ENCODE data around the gene HSFX1.
"Not testable (repeated sequence)": the region's sequence is repeated elsewhere in the genome, so short reads cannot be mapped to it uniquely, and the experiment has no call there.

The HSFX1 gene, protein sequence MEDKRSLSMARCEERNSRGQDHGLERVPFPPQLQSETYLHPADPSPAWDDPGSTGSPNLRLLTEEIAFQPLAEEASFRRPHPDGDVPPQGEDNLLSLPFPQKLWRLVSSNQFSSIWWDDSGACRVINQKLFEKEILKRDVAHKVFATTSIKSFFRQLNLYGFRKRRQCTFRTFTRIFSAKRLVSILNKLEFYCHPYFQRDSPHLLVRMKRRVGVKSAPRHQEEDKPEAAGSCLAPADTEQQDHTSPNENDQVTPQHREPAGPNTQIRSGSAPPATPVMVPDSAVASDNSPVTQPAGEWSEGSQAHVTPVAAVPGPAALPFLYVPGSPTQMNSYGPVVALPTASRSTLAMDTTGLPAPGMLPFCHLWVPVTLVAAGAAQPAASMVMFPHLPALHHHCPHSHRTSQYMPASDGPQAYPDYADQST

DNA sequence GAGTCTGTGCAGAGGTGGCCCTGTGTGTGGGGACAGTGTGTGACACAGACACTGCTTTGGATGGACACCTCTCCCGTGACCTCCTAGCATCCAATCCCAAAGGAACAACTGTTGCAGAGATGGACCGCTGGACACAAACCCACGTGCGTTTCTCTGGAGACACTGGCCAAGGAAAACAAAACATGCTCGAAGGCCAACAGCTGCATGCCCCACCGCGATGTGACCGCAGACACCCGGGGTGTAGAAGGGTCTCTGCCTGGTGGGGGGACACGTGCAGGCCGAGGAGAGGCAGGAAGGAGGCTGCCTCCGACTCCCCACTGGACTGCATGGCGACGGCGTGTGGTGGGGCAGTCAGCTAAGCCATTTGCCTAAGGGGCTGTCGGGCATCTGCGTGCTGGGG is at the start of gene HSFX1:
HSFX1 (plus strand) TSS at position 301 of the 400 bp plus-strand sequence. CDS start 614 bp downstream, outside the sequence.
- not testable (repeated sequence) for DNase-seq (ENCODE audit: low spot score)

DNA sequence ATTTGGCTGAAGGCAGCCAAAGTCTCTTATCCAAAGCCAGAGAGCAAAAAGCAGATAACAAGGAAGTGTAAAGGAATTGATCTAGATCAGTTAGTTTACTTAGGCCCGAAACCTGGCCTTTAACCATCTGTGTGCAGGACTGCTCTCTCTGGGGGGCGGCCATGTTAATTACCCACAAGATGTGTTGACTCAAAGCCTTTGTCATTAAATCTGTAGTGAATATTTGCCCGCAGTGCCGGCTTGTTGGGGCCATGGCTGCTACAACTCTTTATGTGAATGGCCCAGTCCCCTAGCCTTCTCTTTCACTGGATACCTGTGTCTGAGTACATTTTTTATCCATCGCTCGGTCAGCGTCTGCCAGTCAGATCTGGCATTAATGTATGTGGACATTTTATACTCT is 46.6 kb upstream of the HSFX1 start:
- DNase-seq (ENCODE audit: low spot score), result not testable (repeated sequence)

DNA sequence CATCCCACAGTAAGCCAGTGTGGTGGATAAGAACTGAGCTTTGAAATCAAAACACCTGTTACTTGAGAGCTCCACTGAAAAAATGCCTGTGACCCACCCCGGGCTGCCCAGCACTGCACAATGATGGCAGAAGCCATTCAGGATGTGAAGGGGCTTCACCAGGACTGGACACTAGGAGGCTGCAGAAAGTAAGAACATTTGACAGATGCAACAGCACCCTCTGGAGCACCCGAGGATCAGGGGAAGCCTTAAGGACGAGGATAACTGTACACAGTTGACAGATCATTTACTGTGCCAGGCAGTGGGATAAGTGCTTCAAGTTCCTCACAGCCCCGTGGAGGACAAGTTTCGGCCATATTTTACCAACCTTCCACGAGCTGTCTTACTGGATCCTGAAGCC is 31.6 kb upstream of the HSFX1 start:
- DNase-seq (ENCODE audit: low spot score), result not testable (repeated sequence)

DNA sequence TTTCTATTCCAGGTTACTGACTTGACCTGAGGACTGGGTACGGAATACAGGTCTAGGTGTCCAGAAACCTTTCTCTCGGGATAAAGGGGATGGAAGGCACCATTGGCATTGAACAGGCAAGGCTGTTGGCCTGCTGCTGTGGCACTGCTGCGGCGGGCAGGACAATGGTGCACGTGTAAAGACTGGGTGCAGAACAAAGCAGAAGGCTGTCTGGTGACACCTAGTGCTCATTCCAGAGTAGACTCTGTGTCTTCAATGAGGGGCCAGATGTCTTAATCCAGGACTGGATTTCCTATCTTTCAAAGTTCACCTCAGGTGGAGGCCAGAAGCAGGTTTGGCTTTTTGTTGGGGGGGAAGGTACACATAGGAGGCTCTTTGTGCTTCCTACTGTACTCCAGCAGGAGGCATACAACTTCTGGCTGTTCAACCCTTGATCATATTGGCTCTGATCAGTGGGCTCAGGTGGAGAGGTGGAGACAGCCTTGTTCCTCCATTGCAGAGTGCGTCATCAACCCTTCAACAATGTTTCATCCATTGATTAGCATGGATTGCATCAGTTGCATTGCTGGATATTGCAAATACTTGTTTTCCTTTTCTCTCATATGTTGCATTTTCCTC is 27.4 kb upstream of the HSFX1 start:
- DNase-seq (ENCODE audit: low spot score), result not testable (repeated sequence)

DNA sequence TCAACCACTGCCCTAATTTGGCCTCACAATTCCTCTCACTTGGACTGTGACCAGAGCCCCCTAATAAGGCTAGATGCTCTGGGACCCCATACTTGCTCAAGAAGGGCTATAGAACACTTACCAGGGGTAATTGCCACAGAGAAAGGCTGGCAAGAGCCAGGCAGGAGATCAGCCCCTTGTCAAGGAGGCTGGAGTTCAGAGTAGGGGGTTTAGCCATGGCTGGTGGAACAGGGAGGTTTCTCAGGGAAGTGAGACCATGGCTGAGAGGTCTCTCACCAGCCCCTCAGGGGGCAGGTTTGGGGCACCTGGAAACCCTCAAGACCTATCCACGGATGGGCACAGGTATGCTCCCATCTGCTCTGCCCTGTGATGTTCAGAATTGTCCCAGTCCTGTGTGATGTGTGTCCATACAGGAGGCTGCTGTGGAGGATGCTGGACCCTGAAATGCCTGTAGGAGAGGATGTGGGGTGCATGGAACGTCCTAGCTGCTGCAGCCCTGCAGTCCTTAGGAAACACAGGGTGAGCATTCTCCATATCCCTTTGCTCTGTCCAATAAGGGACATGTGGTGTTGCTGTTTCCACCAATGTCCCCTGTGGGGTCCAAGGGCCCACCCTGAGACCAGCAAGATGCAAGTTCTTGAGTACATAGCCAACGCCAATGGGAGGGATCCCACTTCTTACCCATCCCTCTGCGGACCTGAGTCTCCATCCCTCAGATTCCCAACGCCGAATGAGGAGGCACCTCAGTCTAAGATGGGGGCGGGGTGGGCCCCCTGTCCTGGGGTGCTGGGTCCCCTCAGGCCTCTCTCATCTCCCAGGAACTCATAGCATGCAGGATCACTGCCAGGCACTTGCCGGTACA is 16.4 kb upstream of the HSFX1 start:
- DNase-seq (ENCODE audit: low spot score), result no peak

DNA sequence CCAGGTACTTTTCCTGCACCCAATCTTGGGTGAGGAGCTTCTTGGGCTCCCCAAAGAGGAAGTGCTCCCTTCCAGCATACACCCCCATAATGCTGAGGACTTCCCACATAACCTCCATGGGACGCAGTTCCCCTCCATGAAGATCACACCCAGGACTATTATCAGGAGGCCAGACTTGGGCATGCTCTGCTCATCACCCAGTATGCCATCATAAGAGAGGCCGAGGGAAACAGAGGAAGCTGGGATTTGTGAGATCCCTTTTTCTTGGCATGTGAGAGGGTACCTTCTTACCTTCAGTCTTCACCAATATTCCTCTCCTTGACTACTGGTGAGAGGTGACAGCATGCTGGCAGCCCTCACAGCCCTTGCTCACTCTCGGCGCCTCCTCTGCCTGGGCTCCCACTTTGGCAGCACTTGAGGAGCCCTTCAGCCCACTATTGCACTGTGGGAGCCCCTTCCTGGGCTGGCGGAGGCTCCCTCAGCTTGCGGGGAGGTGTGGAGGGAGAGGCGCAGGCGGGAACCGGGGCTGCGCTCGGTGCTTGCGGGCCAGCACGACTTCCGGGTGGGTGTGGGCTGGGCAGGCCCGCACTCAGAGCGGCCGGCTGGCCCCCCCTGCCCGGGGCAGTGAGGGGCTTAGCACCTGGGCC is 15.7 kb upstream of the HSFX1 start:
- no peak for DNase-seq (ENCODE audit: low spot score)

DNA sequence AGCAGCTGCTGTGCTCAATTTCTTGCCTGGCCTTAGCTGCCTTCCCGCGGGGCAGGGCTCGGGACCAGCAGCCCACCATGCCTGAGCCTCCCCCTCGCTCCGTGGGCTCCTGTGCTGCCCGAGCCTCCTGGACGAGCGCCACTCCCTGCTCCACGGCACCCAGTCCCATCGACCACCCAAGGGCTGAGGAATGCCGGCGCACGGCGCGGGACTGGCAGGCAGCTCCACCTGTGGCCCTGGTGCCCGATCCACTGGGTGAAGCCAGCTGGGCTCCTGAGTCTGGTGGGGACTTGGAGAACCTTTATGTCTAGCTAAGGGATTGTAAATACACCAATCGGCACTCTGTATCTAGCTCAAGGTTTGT is 15.2 kb upstream of the HSFX1 start:
- DNase-seq (ENCODE audit: low spot score), result not testable (repeated sequence)

DNA sequence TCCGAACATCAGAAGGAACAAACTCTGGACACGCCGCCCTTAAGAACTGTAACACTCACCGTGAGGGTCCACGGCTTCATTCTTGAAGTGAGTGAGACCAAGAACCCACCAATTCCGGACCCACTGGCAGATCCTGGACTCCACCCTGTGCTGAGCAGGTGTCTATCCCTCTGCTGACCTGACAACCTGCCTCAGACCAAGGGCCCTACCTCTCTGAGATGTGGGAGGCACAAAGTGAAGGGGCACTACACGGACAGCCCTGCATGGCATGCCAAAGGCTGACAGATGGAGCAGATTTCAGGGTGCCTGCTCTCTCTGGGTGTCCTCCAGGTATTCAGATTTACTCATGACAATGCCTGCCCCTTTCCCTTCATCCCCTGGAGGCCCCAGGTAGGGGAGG is 14.0 kb upstream of the HSFX1 start:
- DNase-seq (ENCODE audit: low spot score), result no peak

DNA sequence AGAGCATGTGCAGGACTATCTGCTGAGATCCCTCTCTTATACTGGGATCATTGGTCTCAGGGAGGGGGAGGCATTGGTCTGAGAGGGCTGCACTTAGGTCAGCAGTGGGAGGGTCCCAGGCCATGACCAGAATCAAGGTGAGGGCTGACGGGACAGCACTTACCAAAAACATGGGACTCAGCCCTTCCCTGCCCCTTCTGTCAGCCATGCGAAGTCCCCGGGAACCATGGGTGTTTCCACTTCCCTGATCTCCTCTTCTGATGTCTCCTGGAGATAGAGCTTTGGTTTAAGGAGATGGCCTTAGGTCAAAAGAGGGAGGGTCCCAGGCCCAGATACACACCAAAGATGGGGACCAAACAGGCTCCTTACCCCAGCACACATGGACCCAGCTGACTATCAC is 12.9 kb upstream of the HSFX1 start:
- DNase-seq (ENCODE audit: low spot score), result no peak

DNA sequence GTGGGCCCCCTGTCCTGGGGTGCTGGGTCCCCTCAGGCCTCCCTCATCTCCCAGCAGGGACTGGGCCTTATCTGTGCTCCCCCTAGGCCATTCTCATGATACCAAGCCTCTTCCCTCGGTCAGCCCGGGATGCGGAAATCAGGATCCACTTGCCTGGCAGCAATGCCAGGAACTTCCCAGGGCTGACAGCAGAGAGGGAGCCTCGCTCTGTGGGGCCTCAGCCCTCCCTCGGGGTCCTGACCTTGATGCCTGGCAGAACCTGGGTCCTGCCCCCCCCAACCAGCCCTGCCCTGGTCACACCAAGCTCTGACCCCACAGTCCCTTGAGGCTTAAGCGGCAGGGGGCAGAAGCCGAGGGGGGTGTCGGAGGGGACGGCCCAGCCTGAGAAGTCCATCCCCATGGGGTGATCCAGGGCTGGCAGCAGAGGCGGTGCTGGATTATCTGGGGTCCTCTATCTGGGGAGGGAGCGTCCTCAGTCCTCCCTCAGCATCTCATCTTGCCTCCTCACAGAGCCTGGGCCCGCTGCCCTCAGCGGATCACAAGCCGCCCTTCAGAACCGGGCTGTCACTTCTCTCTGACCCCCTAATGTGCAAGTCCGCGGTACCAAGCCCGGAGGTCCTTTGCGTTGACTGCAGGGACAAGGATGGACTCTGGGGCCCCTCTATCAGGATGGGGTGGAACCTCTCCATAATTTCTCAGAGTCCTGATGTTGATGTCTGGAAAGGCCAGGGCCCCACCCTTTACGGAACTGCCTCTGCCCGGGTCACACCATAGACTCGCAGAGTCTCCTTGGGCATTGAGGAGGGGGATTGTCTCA is 11.8 kb upstream of the HSFX1 start:
- not testable (repeated sequence) for DNase-seq (ENCODE audit: low spot score)

DNA sequence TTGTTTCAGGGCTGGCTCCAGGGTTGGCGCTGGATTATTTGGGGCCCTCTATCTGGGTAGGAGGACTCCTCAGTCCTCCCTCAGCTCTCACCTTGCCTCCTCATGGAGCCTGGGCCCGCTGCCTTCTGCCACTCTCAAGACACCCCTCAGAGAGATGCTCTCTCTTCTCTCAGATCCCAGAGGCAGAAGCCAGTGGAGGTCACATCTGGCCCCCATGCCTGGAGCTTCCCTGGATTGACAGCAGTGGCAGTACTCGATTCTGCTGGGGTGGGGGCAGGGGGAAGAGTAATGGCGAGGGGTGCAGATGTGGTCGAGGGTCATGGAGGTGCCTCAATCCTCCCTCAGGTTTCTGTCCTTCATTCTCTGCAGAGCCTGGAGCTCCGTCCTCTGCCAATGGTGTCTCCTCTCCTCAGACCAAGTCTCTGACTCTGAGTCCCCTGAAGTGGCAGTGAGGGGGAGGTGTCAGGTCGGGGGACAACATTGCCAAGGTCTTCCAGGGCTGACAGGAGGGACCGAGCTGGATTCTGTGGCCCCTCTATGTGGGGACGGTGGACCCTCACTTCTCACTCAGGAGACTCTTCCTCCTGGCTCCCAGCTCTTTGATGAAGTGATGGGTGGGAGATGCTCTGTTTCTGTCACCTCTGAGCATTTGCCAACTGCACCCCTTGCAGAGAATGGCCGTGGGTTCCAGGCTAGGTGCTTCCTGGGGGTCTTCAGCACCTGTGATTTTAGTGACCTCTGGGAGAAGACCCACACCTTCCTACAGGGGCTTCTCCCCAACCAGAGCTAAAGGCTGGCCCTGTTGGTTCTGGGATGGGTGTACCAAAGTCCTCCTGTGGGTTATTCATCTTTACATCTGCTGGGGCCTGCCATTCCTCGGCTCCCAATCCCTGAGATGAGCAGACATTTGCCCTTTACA is 10.9 kb upstream of the HSFX1 start:
- DNase-seq (ENCODE audit: low spot score), result no peak

DNA sequence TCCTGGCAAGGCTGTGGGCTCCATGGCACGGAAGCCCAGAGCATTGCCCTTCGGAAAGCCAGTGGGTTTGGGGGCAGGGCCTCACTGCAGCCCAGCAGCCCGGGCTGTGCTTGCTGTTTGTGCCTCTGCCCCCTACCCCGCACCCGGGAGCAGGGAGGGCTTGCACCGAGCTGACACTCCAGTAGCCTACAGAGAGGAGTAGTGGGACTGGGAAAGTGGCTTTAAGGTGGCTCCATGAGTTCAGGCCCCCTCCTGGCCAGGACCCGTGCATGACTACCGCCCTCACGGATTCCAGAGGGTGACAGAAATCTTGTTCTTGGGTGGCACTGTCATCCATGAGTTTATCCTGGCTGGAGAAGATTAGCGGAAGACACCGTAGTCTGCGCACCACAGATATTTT is 3.5 kb upstream of the HSFX1 start:
- DNase-seq (ENCODE audit: low spot score), result not testable (repeated sequence)

DNA sequence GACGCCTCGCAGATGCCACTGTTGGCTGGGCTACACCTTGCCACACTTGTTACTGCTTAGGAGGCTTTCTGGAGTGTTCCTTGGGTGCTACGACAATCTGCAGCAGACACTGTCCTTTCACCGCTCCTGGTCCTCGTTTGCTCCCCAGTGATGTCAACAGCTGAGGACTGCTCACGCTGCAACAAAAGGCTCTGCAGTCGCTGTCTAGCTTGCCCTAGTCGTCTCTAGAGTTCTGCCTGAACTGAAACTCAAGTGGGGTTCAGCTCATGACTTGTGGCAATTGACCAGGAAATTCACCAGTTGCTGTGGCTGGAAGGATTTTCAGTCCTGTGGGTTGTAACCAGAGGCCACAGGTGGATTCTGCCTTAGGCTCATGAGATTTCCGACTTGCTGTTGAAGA is 842 bp upstream of the HSFX1 start:
- DNase-seq (ENCODE audit: low spot score), result not testable (repeated sequence)

DNA sequence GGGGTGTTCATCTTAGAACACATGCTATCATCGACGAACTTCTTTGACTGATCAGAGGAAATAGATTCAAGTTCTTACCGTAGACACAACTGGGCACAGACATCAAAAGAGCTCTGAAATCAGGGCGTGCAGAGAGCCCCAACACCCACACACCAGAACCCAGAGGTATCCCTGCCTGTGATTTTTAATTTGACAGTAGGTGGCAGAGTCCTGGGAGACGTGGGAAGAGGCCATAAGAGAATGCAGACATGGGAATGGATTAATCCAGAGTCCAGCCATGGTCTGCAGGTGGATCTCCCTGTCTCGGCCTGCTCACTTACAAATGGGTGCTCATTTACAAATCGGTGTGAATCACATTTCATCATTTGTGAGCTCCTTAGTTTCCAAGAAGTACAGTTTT is 4.1 kb downstream of the HSFX1 start:
- not testable (repeated sequence) for DNase-seq (ENCODE audit: low spot score)

DNA sequence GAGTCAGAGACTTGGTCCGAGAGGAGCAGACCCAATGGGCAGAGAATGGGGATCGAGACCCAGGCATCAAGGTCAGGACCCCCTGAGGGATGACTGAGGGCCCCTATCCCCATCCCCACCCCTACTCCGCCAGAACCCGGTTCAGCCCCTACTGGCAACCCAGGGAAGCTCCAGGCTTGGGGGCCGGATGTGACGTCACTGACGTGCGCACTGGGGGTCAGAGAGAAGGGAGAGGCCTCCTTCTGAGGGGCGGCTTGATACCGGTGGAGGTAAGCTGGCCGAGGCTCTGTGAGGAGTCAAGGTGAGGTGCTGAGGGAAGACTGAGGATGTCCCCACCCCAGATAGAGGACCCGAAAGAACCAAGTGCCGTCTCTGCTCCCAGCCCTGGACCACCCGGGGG is 7.9 kb downstream of the HSFX1 start, which contains the start of gene MAGEA9:
MAGEA9 (plus strand) TSS at position 204 of the 400 bp plus-strand sequence. CDS start 4,281 bp downstream, outside the sequence.
- not testable (repeated sequence) for DNase-seq (ENCODE audit: low spot score)

DNA sequence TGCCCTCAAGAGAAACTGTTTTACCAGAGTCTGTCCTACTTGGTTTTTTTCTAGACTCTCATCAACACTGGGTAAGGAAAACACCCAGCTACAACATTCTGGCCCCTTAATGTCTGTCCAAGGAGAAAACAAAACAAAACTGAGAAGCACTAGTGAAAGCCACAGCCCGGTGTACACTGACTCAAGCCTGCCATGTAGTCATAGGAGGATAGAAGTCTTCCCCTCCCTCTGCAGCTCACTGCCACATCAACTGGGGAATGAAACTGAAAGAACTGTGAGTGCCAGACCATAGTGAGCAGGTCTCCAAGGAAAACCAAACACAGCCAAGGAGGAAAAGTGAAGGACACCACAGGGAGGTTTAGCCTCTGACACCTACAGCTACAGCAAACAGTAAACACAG is 21.7 kb downstream of the HSFX1 start:
- DNase-seq (ENCODE audit: low spot score), result not testable (repeated sequence)

DNA sequence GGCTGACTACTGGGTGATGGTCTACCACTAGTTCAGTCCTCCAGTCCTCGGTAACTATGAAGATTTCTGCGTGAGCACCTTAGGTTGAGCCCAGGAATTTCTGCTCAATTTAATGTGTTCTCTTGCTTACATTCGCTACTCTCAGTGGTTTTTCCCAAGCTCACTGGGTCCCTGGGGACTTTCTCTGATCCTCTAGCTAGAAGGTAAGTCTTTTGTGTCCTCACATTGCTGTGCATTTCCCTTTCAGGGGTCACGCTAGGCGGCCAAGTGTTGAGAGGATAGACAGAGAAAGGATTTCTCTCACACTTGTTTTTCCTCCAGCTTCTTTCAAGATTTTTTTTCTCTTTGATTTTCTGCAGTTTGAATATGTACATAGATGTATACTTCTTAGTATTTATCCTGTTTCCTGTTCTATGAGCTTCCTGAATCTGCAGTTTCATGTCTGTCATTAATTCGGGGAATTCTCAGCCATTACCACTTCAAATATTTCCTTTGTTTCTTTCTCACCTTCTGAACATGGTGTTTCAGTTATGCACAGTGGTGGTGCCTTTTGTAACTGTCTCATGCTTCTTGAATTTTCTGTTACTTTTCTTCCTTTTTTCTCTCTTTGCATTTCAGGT is 25.3 kb downstream of the HSFX1 start:
- no peak for DNase-seq (ENCODE audit: low spot score)

DNA sequence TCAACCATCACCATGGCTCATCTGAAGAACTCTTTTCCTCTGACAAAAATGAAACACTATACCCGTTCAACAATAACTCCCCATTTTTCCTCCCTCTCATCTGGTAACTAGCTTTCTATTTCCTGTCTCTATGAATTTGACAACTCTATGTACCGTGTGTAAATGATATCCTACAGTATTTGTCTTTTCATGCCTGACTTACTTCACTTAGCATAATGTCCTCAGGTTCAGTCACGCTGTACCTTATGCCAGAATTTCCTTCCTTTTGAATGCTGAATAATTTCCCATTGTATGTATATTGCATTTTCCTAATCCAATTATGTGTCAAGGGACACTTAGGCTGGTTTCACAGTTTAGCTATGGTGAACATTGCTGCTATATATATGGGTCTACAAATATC is 26.1 kb downstream of the HSFX1 start:
- DNase-seq (ENCODE audit: low spot score), result no peak

DNA sequence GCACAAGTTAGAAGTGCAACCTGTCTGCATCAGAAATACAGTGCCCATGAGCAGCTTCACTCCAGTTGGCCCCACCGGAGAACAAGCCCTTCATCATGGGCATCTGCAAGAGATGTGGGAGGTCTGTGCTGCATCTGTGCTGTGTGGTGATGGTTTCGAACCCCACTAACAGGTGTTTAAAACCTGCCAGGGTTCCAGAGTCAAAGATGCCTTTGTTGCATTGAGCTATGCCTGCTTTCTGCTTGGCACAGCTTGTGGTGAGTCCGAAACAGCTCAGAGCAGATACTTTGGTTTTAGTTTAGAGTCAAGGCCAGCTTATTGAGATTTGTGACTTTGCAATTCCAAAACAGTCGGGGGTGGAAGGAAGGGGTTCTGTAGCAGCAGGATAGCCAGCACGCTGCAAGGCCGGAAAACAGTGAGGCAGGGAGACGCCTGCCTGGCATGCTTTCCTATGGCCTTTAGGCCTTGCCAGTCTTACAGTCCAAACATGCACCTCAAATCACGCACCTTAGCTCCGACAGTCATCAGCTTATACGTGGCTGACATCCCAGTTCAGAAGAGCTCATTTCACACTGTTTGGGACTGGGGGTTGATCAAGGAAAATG is 29.7 kb downstream of the HSFX1 start:
- DNase-seq (ENCODE audit: low spot score), result no peak

All from RKO (cell line).